Endodermal cell (in vitro differentiated cells): ENCODE data around the gene GPATCH8. TPM values are rescaled to one million over a fixed set of nuclear protein-coding genes. Genes with fewer than 3 reads are reported as not detected.

Source experiments
- DNase-seq: peaks from one replicate; pipeline ENCODE4 v3.0.0-alpha.2; 2017
- H3K27ac ChIP-seq: 2 replicates; pipeline ENCODE4 v1.5.1; 2013; ENCODE audit warnings: mild to moderate bottlenecking, low read depth, low read length, moderate library complexity
- H3K27me3 ChIP-seq: 2 replicates; pipeline ENCODE4 v1.6.1; 2013; ENCODE audit warnings: mild to moderate bottlenecking, low read length, moderate library complexity; ENCODE audit not compliant: insufficient read depth, control insufficient read depth, poor library complexity, severe bottlenecking
- H3K36me3 ChIP-seq: 2 replicates; pipeline ENCODE4 v1.7.0; 2013; ENCODE audit warnings: mild to moderate bottlenecking, low read length, moderate library complexity; ENCODE audit not compliant: control insufficient read depth, insufficient read depth
- H3K4me1 ChIP-seq: one replicate; pipeline ENCODE4 v1.7.0; 2013; ENCODE audit warnings: low read length; ENCODE audit not compliant: control insufficient read depth, insufficient read depth
- H3K4me3 ChIP-seq: 2 replicates; pipeline ENCODE4 v1.5.1; 2013; ENCODE audit warnings: mild to moderate bottlenecking, low read length, moderate library complexity
- H3K9ac ChIP-seq: 2 replicates; pipeline ENCODE4 v1.6.1; 2013; ENCODE audit warnings: mild to moderate bottlenecking, low read length, moderate library complexity; ENCODE audit not compliant: poor library complexity, severe bottlenecking; ENCODE audit errors: extremely low read depth
- H3K9me3 ChIP-seq: 2 replicates; pipeline ENCODE4 v1.6.1; 2013; ENCODE audit warnings: mild to moderate bottlenecking, low read length, moderate library complexity; ENCODE audit not compliant: control insufficient read depth
- H3K27ac Mint-ChIP-seq: 2 replicates; pipeline ENCODE4 v1.8.0; 2020; ENCODE audit warnings: mixed read lengths
- H3K27me3 Mint-ChIP-seq: 2 replicates; pipeline ENCODE4 v1.8.0; 2021; ENCODE audit warnings: mild to moderate bottlenecking, mixed read lengths; ENCODE audit not compliant: insufficient read depth
- H3K36me3 Mint-ChIP-seq: 2 replicates; pipeline ENCODE4 v1.8.0; 2020; ENCODE audit warnings: low read depth, mixed read lengths
- H3K4me1 Mint-ChIP-seq: 2 replicates; pipeline ENCODE4 v1.8.0; 2020; ENCODE audit warnings: mixed read lengths
- H3K4me3 Mint-ChIP-seq: 2 replicates; pipeline ENCODE4 v1.8.0; 2020; ENCODE audit warnings: mild to moderate bottlenecking, moderate library complexity, mixed read lengths
- H3K9me3 Mint-ChIP-seq: 2 replicates; pipeline ENCODE4 v1.8.0; 2020; ENCODE audit warnings: mild to moderate bottlenecking, mixed read lengths
- CTCF ChIP-seq: fragments of 200-600 bp; sonication (generic); conservative IDR thresholded peaks from 2 replicates; pipeline ENCODE4 v1.5.0; 2021; ENCODE audit warnings: antibody characterized with exemption, mild to moderate bottlenecking
- WGBS, 2 experiments: methylation state at CpG; one replicate each; pipeline versions ENCODE4 v1.1.5 to v1.1.7; 2013; ENCODE audit warnings: missing lambda C conversion rate in 2 of 2, mixed read lengths in 1 of 2; ENCODE audit not compliant: insufficient coverage in 1 of 2, insufficient read length in 1 of 2; 5-methylcytosine and 5-hydroxymethylcytosine counted together
- total RNA-seq, 2 donors: library from RNA; stranded (reverse); fragmentation: NEBNext Ultra II Directional in 1 of 2; extraction: Animal tissue kit (Norgen Biotek cat#: 25700) in 1 of 2; gene quantifications; 2 replicates in 1 of 2; 3 replicates in 1 of 2; pipeline ENCODE4 v1.2.1, GENCODE V29; 2021

GPATCH8 gene
- total RNA-seq, 2 donors from 2014 or later: 49.9 to 55.2 TPM

- Mint-ChIP-seq H3K4me1 (peaks cover 30% of the 10 kb centered on the region), H3K27ac (peak overlapping the region; percentile 48), H3K36me3 (no peaks in the 10 kb centered on the region), H3K4me3 (no peak overlapping the region), H3K27me3 (peaks cover 49% of the 10 kb centered on the region), H3K9me3 (peaks cover 4% of the 10 kb centered on the region)
- peaks cover 8% of the 10 kb centered on the region for H3K4me1 ChIP-seq
- no peak overlapping the region for H3K4me3 ChIP-seq
- peak; percentile 75 for DNase-seq
- no peak overlapping the region for H3K9ac ChIP-seq
- no peak for TF ChIP-seq CTCF
- no peaks in the 10 kb centered on the region for H3K9me3 ChIP-seq
- H3K27me3 ChIP-seq: no peaks in the 10 kb centered on the region
- 69 to 74% methylated on average over 5 to 12 of the region's 12 CpGs for WGBS, 2 experiments
- H3K36me3 ChIP-seq: no peaks in the 10 kb centered on the region
- H3K27ac ChIP-seq: peak overlapping the region; percentile 38
Measured at GRCh38 chr17:44536090-44536953, 33.1 kb upstream of the GPATCH8 start.

GRCh38 chr17:44533533-44534246 is 30.5 kb upstream of the GPATCH8 start:
- 29 to 49% methylated on average over 11 to 21 of the region's 21 CpGs for WGBS, 2 experiments
- peak; percentile 98 for TF ChIP-seq CTCF
- Histone ChIP-seq H3K4me3 (no peak overlapping the region), H3K36me3 (no peaks in the 10 kb centered on the region), H3K27me3 (no peaks in the 10 kb centered on the region), H3K27ac (peak overlapping the region; percentile 72), H3K9me3 (no peaks in the 10 kb centered on the region), H3K9ac (no peak overlapping the region), H3K4me1 (peaks cover 8% of the 10 kb centered on the region)
- peaks cover 18% of the 10 kb centered on the region for H3K4me1 Mint-ChIP-seq
- H3K4me3 Mint-ChIP-seq: no peak overlapping the region
- H3K36me3 Mint-ChIP-seq: no peaks in the 10 kb centered on the region
- H3K9me3 Mint-ChIP-seq: peaks cover 4% of the 10 kb centered on the region
- H3K27ac Mint-ChIP-seq: peak overlapping the region; percentile 33
- peaks cover 29% of the 10 kb centered on the region for H3K27me3 Mint-ChIP-seq
- peak; percentile 100 for DNase-seq

- Mint-ChIP-seq H3K9me3 (peaks cover 22% of the 10 kb centered on the region), H3K27me3 (peaks cover 15% of the 10 kb centered on the region), H3K36me3 (no peaks in the 10 kb centered on the region), H3K4me3 (no peak overlapping the region), H3K27ac (no peak overlapping the region), H3K4me1 (peaks cover 8% of the 10 kb centered on the region)
- Histone ChIP-seq H3K4me1 (peaks cover 2% of the 10 kb centered on the region), H3K4me3 (no peak overlapping the region), H3K27ac (no peak overlapping the region), H3K27me3 (no peaks in the 10 kb centered on the region), H3K9ac (no peak overlapping the region), H3K36me3 (no peaks in the 10 kb centered on the region), H3K9me3 (peaks cover 14% of the 10 kb centered on the region)
- DNase-seq: no peak
- TF ChIP-seq CTCF: no peak
- 87 to 88% methylated on average over 6 to 7 of the region's 7 CpGs for WGBS, 2 experiments
Measured at GRCh38 chr17:44530896-44531418, 27.8 kb upstream of the GPATCH8 start.
